Caco-2 (cell line): Measurements from ENCODE around the gene TMEM258. TPM values are rescaled to one million over a fixed set of nuclear protein-coding genes. Genes with fewer than 3 reads are reported as not detected.

ENCODE experiments used
- BruUV-seq: library from RNA; stranded (reverse); fragments of 400-500 nt; replicated peaks from 2 replicates; lab custom pipeline; 2021; lab: Mats Ljungman, UMichigan
- CTCF ChIA-PET: fragments of 300-600 bp; sonication (Branson Sonifier 250); formaldehyde crosslinking; loops from one replicate; lab custom pipeline; 2022; ENCODE audit warnings: antibody characterized with exemption; lab: Charles Lee
- POLR2A ChIA-PET: fragments of 300-600 bp; sonication (Branson Sonifier 250); formaldehyde crosslinking; loops from one replicate; lab custom pipeline; 2022; ENCODE audit warnings: antibody characterized with exemption; lab: Charles Lee
- DNase-seq, 2 experiments: peaks; one replicate each; pipeline versions ENCODE4 v3.0.0 to v3.0.0-alpha.2; 2020 to 2022
- H3K27me3 ChIP-seq: replicated peaks from 2 replicates; pipeline ENCODE4 v1.6.0; 2011; ENCODE audit warnings: low read length; ENCODE audit not compliant: control insufficient read depth, insufficient read depth
- H3K36me3 ChIP-seq: 2 replicates; pipeline ENCODE4 v1.5.1; 2011; ENCODE audit warnings: low read length; ENCODE audit not compliant: control insufficient read depth, insufficient read depth
- H3K4me1 ChIP-seq: fragments of 250-450 bp; sonication (Bioruptor Pico); 2 replicates; pipeline ENCODE4 v1.5.1; 2020; ENCODE audit warnings: mild to moderate bottlenecking
- H3K4me3 ChIP-seq: 2 replicates; pipeline ENCODE4 v1.5.1; 2011; ENCODE audit warnings: low read depth, mild to moderate bottlenecking, control low read depth, low read length
- H3K9me3 ChIP-seq: fragments of 250-450 bp; sonication (Bioruptor Pico); 2 replicates; pipeline ENCODE4 v1.5.1; 2020; ENCODE audit warnings: mild to moderate bottlenecking, moderate library complexity
- H3K27ac Mint-ChIP-seq: one replicate; pipeline ENCODE4 v1.8.0; 2022; ENCODE audit warnings: mixed read lengths; ENCODE audit not compliant: unreplicated experiment
- H3K27me3 Mint-ChIP-seq: one replicate; pipeline ENCODE4 v1.8.0; 2022; ENCODE audit warnings: mixed read lengths; ENCODE audit not compliant: insufficient read depth, unreplicated experiment
- H3K36me3 Mint-ChIP-seq: one replicate; pipeline ENCODE4 v1.8.0; 2022; ENCODE audit warnings: mild to moderate bottlenecking, mixed read lengths; ENCODE audit not compliant: insufficient read depth, unreplicated experiment
- H3K4me1 Mint-ChIP-seq: one replicate; pipeline ENCODE4 v1.8.0; 2022; ENCODE audit warnings: low read depth, mixed read lengths; ENCODE audit not compliant: unreplicated experiment
- H3K4me3 Mint-ChIP-seq: one replicate; pipeline ENCODE4 v1.8.0; 2022; ENCODE audit warnings: mild to moderate bottlenecking, moderate library complexity, mixed read lengths; ENCODE audit not compliant: unreplicated experiment
- H3K9me3 Mint-ChIP-seq: one replicate; pipeline ENCODE4 v1.8.0; 2022; ENCODE audit warnings: mixed read lengths; ENCODE audit not compliant: unreplicated experiment
- intact Hi-C: fragments of 100-400 bp; cut with micrococcal nuclease; formaldehyde crosslinking; loops from one replicate; pipeline ENCODE4 v1.10.0; 2022; ENCODE audit not compliant: unreplicated experiment
- total RNA-seq: library from RNA; stranded (reverse); gene quantifications from 2 replicates; pipeline ENCODE4 v1.2.3, GENCODE V29; 2022
- TF ChIP-seq, protein P1 (sequence below), 2 experiments: fragments of 200-600 bp in 1 of 2; IDR thresholded peaks; 1 replicate in 1 of 2; 2 replicates in 1 of 2; pipeline versions ENCODE4 v1.5.1 to v1.8.0; 2011 to 2022; ENCODE audit warnings: antibody characterized with exemption in 1 of 2, control low read depth in 1 of 2, inconsistent platforms in 1 of 2, low read depth in 1 of 2, low read length in 1 of 2, mild to moderate bottlenecking in 1 of 2, moderate library complexity in 1 of 2; ENCODE audit not compliant: insufficient read depth in 1 of 2, severe bottlenecking in 1 of 2, unreplicated experiment in 1 of 2

Gene TMEM258
- total RNA-seq, 1 experiment from 2014 or later: 197 TPM

DNA sequence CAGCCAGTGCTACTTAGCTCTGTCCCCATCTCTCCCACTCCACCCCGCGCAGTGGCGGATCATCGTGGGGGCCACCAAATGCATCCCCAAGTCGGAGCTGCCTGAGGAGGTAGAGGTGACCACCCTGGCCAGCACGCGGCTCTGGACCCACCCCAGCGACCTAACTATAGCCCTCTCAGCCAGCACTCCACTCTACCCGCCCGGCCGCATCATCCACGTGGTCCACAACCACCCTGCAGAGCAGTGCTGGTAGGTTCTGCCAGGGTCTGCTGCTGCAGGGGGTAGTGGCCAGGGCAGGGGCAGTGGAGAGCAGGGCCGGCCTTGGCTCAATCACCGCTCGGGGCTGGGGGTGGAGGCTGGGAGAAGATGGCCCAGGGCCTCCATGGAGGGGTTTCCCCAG is 53.0 kb downstream of the TMEM258 start:
- H3K4me1 ChIP-seq: no peaks in the 10 kb centered on the region
- TF ChIP-seq, protein P1, sequence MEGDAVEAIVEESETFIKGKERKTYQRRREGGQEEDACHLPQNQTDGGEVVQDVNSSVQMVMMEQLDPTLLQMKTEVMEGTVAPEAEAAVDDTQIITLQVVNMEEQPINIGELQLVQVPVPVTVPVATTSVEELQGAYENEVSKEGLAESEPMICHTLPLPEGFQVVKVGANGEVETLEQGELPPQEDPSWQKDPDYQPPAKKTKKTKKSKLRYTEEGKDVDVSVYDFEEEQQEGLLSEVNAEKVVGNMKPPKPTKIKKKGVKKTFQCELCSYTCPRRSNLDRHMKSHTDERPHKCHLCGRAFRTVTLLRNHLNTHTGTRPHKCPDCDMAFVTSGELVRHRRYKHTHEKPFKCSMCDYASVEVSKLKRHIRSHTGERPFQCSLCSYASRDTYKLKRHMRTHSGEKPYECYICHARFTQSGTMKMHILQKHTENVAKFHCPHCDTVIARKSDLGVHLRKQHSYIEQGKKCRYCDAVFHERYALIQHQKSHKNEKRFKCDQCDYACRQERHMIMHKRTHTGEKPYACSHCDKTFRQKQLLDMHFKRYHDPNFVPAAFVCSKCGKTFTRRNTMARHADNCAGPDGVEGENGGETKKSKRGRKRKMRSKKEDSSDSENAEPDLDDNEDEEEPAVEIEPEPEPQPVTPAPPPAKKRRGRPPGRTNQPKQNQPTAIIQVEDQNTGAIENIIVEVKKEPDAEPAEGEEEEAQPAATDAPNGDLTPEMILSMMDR (IDR thresholded peaks at IDR 0.05; ENCODE audit: insufficient read depth in 1 of 2, low read depth in 1 of 2, low read length in 1 of 2, severe bottlenecking in 1 of 2, unreplicated experiment in 1 of 2): no peak
- H3K27ac Mint-ChIP-seq: no peak overlapping the region
- POLR2A ChIA-PET: no interaction called here
- no peaks in the 10 kb centered on the region for H3K9me3 Mint-ChIP-seq
- intact Hi-C loops: no loop called here
- H3K4me3 Mint-ChIP-seq: no peak overlapping the region
- H3K36me3 ChIP-seq: peaks cover 11% of the 10 kb centered on the region
- no peaks in the 10 kb centered on the region for H3K27me3 Mint-ChIP-seq
- H3K4me3 ChIP-seq: no peak overlapping the region
- no TSS peak for BruUV-seq
- H3K36me3 Mint-ChIP-seq: peaks cover 21% of the 10 kb centered on the region
- H3K27me3 ChIP-seq: no peaks in the 10 kb centered on the region
- no peaks in the 10 kb centered on the region for H3K4me1 Mint-ChIP-seq
- H3K9me3 ChIP-seq: no peaks in the 10 kb centered on the region
- no peak for DNase-seq
- CTCF ChIA-PET: no interaction called here

Other genes with a start within 250 kb of the TMEM258 start
- 32.8 and 33.5 TPM in 2 replicates for gene SYT7, start 211.5 kb downstream of the TMEM258 start, total RNA-seq
- 9.4 and 9.5 TPM in 2 replicates for gene DAGLA, start 112.2 kb downstream of the TMEM258 start, total RNA-seq
- gene MYRF, start 40.0 kb downstream of the TMEM258 start, total RNA-seq: 165 and 169 TPM in 2 replicates
- 83.4 and 86.1 TPM in 2 replicates for gene FEN1, start 312 bp upstream of the TMEM258 start, total RNA-seq
- gene FADS1, start 24.4 kb upstream of the TMEM258 start, total RNA-seq: 108 and 116 TPM in 2 replicates
- gene FADS2, start 35.7 kb upstream of the TMEM258 start, total RNA-seq: 30.6 and 36.3 TPM in 2 replicates
- gene FADS3, start 98.9 kb upstream of the TMEM258 start, total RNA-seq: 26.1 and 32.7 TPM in 2 replicates
- 8.3 and 10.6 TPM in 2 replicates for gene RAB3IL1, start 125.0 kb upstream of the TMEM258 start, total RNA-seq
- 4.7 and 6.7 TPM in 2 replicates for gene BEST1, start 157.8 kb upstream of the TMEM258 start, total RNA-seq
- 1,282 and 1,565 TPM in 2 replicates for gene FTH1, start 175.0 kb upstream of the TMEM258 start, total RNA-seq